Measurements from ENCODE around the gene CCL14. TPM values are rescaled to one million over a fixed set of nuclear protein-coding genes. Genes with fewer than 3 reads are reported as not detected.

CCL14 gene
- total and polyA plus RNA-seq, 9 of the 15 experiments (the other 6 are each of a cell fraction or from before 2014, with no cell fraction given), result not detected

GRCh38 chr17:35973333-35974260 lies 12.9 kb downstream of the CCL14 start:
- H3K9me3 ChIP-seq (replicated peaks; ENCODE audit: control insufficient read depth, insufficient read depth, low read depth, low read length), result no peaks in the 10 kb centered on the region
- no peaks in the 10 kb centered on the region for H4K20me1 ChIP-seq (replicated peaks; ENCODE audit: control insufficient read depth, insufficient read depth, low read length)
- in situ Hi-C loops (cut with MboI), result loop anchor here (5.0 to 25.0 kb wide), 2 partner anchors 164 to 514 kb away; partner anchors contain the start of gene ZNHIT3
- WGBS (ENCODE audit: insufficient coverage, low coverage, missing lambda C conversion rate), result 15% methylated on average over 10 of the region's 10 CpGs
- CTCF ChIA-PET (ENCODE audit: low intra/inter-chr PET ratio), result interaction anchor here (1.0 to 1.5 kb wide), 2 partner anchors 175 kb away, joined by 3 to 4 read pairs; no protein-coding TSS in a partner anchor
- POLR2A ChIA-PET, result interaction anchor here (0.7 to 1.2 kb wide), 3 partner anchors 88 to 481 kb away, joined by 3 to 4 read pairs (median 3); partner anchors contain the start of gene CCL5
- no peaks in the 10 kb centered on the region for H3K79me2 ChIP-seq (ENCODE audit: control insufficient read depth, insufficient read depth, low read length)
- TF ChIP-seq FOXA3 (CRISPR knock-in tag; conservative IDR thresholded peaks at IDR 0.05 in 1 of 2, IDR thresholded peaks at IDR 0.05 in 1 of 2) (no peak), NR2C1 (IDR thresholded peaks at IDR 0.05) (peak; percentile 34; the same call in 1 of the 2 replicates), NR2C1 (tag; IDR thresholded peaks at IDR 0.05) (0 out of 2 replicates have a peak, but pooled peaks have one; percentile 24), GABPB1 (CRISPR knock-in tag; IDR thresholded peaks at IDR 0.05) (no peak), ZNF174 (CRISPR knock-in tag; IDR thresholded peaks at IDR 0.05) (no peak), RFX1 (IDR thresholded peaks at IDR 0.05) (no peak), MEIS2 (IDR thresholded peaks at IDR 0.05; ENCODE audit: partially characterized antibody) (peak; percentile 8), ARID3B (CRISPR knock-in tag; IDR thresholded peaks at IDR 0.05; ENCODE audit: borderline replicate concordance) (no peak), PRPF4 (IDR thresholded peaks at IDR 0.05; ENCODE audit: insufficient read depth, low read depth, low read length, poor library complexity, severe bottlenecking) (no peak), STAT5B (CRISPR knock-in tag; IDR thresholded peaks at IDR 0.05) (no peak), ZBTB5 (IDR thresholded peaks at IDR 0.05) (no peak)
- no peak overlapping the region for H3K27ac ChIP-seq (ENCODE audit: extremely low read depth, low read depth, low read length)
- FAIRE-seq, result no peak
- H3K4me3 ChIP-seq, result no peak overlapping the region
- no peaks in the 10 kb centered on the region for H3K36me3 ChIP-seq (ENCODE audit: control insufficient read depth, insufficient read depth, low read length)
- no peak for DNase-seq (ENCODE audit: extremely low read depth in 1 of 4, low spot score in 3 of 4)
- no TSS peak for BruUV-seq (replicated peaks)
- no peaks in the 10 kb centered on the region for H3K9me1 ChIP-seq (ENCODE audit: control insufficient read depth, insufficient read depth, low read length)
- H3K4me2 ChIP-seq (ENCODE audit: insufficient read depth, low read length), result no peak overlapping the region
- intact Hi-C loops (cut with micrococcal nuclease), result no loop called here
- no peaks in the 10 kb centered on the region for H3K4me1 ChIP-seq (replicated peaks in 1 of 2; ENCODE audit: control insufficient read depth in 2 of 2, insufficient read depth in 2 of 2, low read length in 2 of 2)
- peaks cover 6 to 15% of the 10 kb centered on the region in 2 experiments; a peak in 3 of 5 replicates for H3K27me3 ChIP-seq (ENCODE audit: control insufficient read depth in 2 of 2, insufficient read depth in 2 of 2, low read length in 2 of 2)
- H3K9ac ChIP-seq (ENCODE audit: insufficient read depth in 1 of 2, low read depth in 2 of 2, low read length in 2 of 2), result no peak overlapping the region
- ATAC-seq, result no peak
- no peak overlapping the region for H2AFZ ChIP-seq (ENCODE audit: low read depth, low read length)

All from K562 (cell line).